Measurements from ENCODE around the gene TP53I13.

GRCh38 chr17:29549177-29549923 is 19.2 kb upstream of the TP53I13 start:
- TF ChIP-seq, protein P1, sequence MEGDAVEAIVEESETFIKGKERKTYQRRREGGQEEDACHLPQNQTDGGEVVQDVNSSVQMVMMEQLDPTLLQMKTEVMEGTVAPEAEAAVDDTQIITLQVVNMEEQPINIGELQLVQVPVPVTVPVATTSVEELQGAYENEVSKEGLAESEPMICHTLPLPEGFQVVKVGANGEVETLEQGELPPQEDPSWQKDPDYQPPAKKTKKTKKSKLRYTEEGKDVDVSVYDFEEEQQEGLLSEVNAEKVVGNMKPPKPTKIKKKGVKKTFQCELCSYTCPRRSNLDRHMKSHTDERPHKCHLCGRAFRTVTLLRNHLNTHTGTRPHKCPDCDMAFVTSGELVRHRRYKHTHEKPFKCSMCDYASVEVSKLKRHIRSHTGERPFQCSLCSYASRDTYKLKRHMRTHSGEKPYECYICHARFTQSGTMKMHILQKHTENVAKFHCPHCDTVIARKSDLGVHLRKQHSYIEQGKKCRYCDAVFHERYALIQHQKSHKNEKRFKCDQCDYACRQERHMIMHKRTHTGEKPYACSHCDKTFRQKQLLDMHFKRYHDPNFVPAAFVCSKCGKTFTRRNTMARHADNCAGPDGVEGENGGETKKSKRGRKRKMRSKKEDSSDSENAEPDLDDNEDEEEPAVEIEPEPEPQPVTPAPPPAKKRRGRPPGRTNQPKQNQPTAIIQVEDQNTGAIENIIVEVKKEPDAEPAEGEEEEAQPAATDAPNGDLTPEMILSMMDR (IDR thresholded peaks at IDR 0.05; ENCODE audit: low read length), result no peak
- no peak for TF ChIP-seq EZH2 (IDR thresholded peaks at IDR 0.05; ENCODE audit: borderline replicate concordance, low read length)

Data from OCI-LY1 (cell line).